ENCODE data around the gene GPAT3. TPM values are rescaled to one million over a fixed set of nuclear protein-coding genes. Genes with fewer than 3 reads are reported as not detected.

The GPAT3 gene
- total RNA-seq, 2 donors from 2014 or later, result 0.33 to 2.0 TPM

GRCh38 chr4:83651846-83652245, 115.9 kb downstream of the GPAT3 start:
- Histone ChIP-seq H3K4me1 (ENCODE audit: control insufficient read depth, insufficient read depth, low read length) (no peaks in the 10 kb centered on the region), H3K27me3 (ENCODE audit: control insufficient read depth, insufficient read depth, low read length, poor library complexity, severe bottlenecking) (no peaks in the 10 kb centered on the region), H3K9me3 (ENCODE audit: control insufficient read depth, low read length) (no peaks in the 10 kb centered on the region), H3K4me3 (ENCODE audit: low read length) (no peak overlapping the region), H3K27ac (ENCODE audit: low read depth, low read length) (no peak overlapping the region), H3K36me3 (ENCODE audit: control insufficient read depth, insufficient read depth, low read length) (no peaks in the 10 kb centered on the region), H3K9ac (ENCODE audit: extremely low read depth, low read length, poor library complexity, severe bottlenecking) (no peak overlapping the region)
- Mint-ChIP-seq H3K4me1 (no peaks in the 10 kb centered on the region), H3K4me3 (no peak overlapping the region), H3K9me3 (no peaks in the 10 kb centered on the region), H3K27me3 (ENCODE audit: insufficient read depth) (peaks cover 6% of the 10 kb centered on the region), H3K36me3 (ENCODE audit: low read depth) (no peaks in the 10 kb centered on the region), H3K27ac (no peak overlapping the region)
- DNase-seq, result no peak
- TF ChIP-seq, protein P1, sequence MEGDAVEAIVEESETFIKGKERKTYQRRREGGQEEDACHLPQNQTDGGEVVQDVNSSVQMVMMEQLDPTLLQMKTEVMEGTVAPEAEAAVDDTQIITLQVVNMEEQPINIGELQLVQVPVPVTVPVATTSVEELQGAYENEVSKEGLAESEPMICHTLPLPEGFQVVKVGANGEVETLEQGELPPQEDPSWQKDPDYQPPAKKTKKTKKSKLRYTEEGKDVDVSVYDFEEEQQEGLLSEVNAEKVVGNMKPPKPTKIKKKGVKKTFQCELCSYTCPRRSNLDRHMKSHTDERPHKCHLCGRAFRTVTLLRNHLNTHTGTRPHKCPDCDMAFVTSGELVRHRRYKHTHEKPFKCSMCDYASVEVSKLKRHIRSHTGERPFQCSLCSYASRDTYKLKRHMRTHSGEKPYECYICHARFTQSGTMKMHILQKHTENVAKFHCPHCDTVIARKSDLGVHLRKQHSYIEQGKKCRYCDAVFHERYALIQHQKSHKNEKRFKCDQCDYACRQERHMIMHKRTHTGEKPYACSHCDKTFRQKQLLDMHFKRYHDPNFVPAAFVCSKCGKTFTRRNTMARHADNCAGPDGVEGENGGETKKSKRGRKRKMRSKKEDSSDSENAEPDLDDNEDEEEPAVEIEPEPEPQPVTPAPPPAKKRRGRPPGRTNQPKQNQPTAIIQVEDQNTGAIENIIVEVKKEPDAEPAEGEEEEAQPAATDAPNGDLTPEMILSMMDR (conservative IDR thresholded peaks at IDR 0.05), result no peak
- WGBS, 2 experiments (ENCODE audit: insufficient coverage in 1 of 2, insufficient read length in 1 of 2), result 94 to 95% methylated on average over 3 to 4 of the region's 4 CpGs

Other genes starting within 250 kb of the GPAT3 start
- gene HPSE, start 201.3 kb upstream of the GPAT3 start, total RNA-seq, result 1 to 10 TPM; 1.1 to 2.7 TPM
- 10 to 100 TPM; 13.8 to 14.5 TPM for gene HELQ, start 80.3 kb upstream of the GPAT3 start, total RNA-seq
- gene MRPS18C, start 80.0 kb upstream of the GPAT3 start, total RNA-seq, result 10 to 100 TPM; 62.3 to 63.0 TPM
- gene ABRAXAS1, start 51.0 kb upstream of the GPAT3 start, total RNA-seq, result 10 to 100 TPM; 26.0 to 26.6 TPM

All from endodermal cell (in vitro differentiated cells).